Measurements from ENCODE around the gene PITPNC1. TPM values are rescaled to one million over a fixed set of nuclear protein-coding genes. Genes with fewer than 3 reads are reported as not detected.
"Not testable (repeated sequence)": the region's sequence is repeated elsewhere in the genome, so short reads cannot be mapped to it uniquely, and the experiment has no call there.

PITPNC1 gene
- total RNA-seq, 2 donors from 2014 or later, result 12.5 to 18.1 TPM

GRCh38 chr17:67491009-67491680 is 114.1 kb downstream of the PITPNC1 start:
- Histone ChIP-seq H3K4me1 (peaks cover 0 to 46% of the 10 kb centered on the region in 2 donors), H3K9me3 (no peaks in the 10 kb centered on the region), H3K36me3 (no peaks in the 10 kb centered on the region), H3K27ac (peak overlapping the region; percentile 82 to 94), H3K27me3 (no peaks in the 10 kb centered on the region), H3K4me3 (peak overlapping the region; percentile 16 to 28)
- DNase-seq (ENCODE audit: low spot score), result peak; percentile 96
- TF ChIP-seq CTCF (IDR thresholded peaks at IDR 0.05), result no peak

- Histone ChIP-seq H3K36me3 (no peaks in the 10 kb centered on the region), H3K4me3 (no peak overlapping the region), H3K27me3 (no peaks in the 10 kb centered on the region), H3K9me3 (no peaks in the 10 kb centered on the region), H3K27ac (peak overlapping the region; percentile 82 to 94), H3K4me1 (peaks cover 0 to 46% of the 10 kb centered on the region in 2 donors)
- DNase-seq (ENCODE audit: low spot score), result no peak
- no peak for TF ChIP-seq CTCF (IDR thresholded peaks at IDR 0.05)
These were observed 114.6 kb downstream of the PITPNC1 start for GRCh38 chr17:67491681-67492024.

- no peaks in the 10 kb centered on the region for H3K9me3 ChIP-seq
- H3K36me3 ChIP-seq, result no peaks in the 10 kb centered on the region
- DNase-seq (ENCODE audit: low spot score), result no peak
- no peak for TF ChIP-seq CTCF (IDR thresholded peaks at IDR 0.05)
- H3K4me3 ChIP-seq, result peak overlapping the region in 1 of 2 donors; percentile 0
- no peaks in the 10 kb centered on the region for H3K27me3 ChIP-seq
- H3K27ac ChIP-seq, result peak overlapping the region; percentile 36 to 82
- peaks cover 0 to 46% of the 10 kb centered on the region in 2 donors for H3K4me1 ChIP-seq
These were observed 115.2 kb downstream of the PITPNC1 start for GRCh38 chr17:67492251-67492740.

GRCh38 chr17:67492824-67493517 is 115.9 kb downstream of the PITPNC1 start:
- no peak for DNase-seq (ENCODE audit: low spot score)
- peaks cover 0 to 43% of the 10 kb centered on the region in 2 donors for H3K4me1 ChIP-seq
- H3K4me3 ChIP-seq, result peak overlapping the region in 1 of 2 donors; percentile 0
- TF ChIP-seq CTCF (IDR thresholded peaks at IDR 0.05), result no peak
- no peaks in the 10 kb centered on the region for H3K9me3 ChIP-seq
- H3K27me3 ChIP-seq, result no peaks in the 10 kb centered on the region
- peak overlapping the region; percentile 36 to 82 for H3K27ac ChIP-seq
- no peaks in the 10 kb centered on the region for H3K36me3 ChIP-seq

GRCh38 chr17:67493812-67494211 is 116.7 kb downstream of the PITPNC1 start:
- Histone ChIP-seq H3K4me1 (peaks cover 0 to 36% of the 10 kb centered on the region in 2 donors), H3K4me3 (no peak overlapping the region), H3K9me3 (no peaks in the 10 kb centered on the region), H3K27me3 (no peaks in the 10 kb centered on the region), H3K36me3 (no peaks in the 10 kb centered on the region), H3K27ac (peak overlapping the region in 1 of 2 donors; percentile 82)
- TF ChIP-seq CTCF (IDR thresholded peaks at IDR 0.05), result no peak
- DNase-seq (ENCODE audit: low spot score), result no peak

GRCh38 chr17:67495534-67495933 is 118.5 kb downstream of the PITPNC1 start:
- not testable (repeated sequence) for H3K27me3 ChIP-seq; H3K4me3 ChIP-seq; H3K9me3 ChIP-seq; H3K36me3 ChIP-seq; DNase-seq (ENCODE audit: low spot score); H3K27ac ChIP-seq
- peaks cover 0 to 31% of the 10 kb centered on the region in 2 donors for H3K4me1 ChIP-seq

Measured in right atrium auricular region (tissue), 2 donors.